Mesendoderm (in vitro differentiated cells): ENCODE data around the gene OR51G1.

Experiments
- DNase-seq: peaks from one replicate; pipeline ENCODE4 v3.0.0; 2013
- H2AK5ac ChIP-seq: 2 replicates; pipeline ENCODE4 v1.6.1; 2013; ENCODE audit warnings: low read length, inconsistent platforms
- H2BK120ac ChIP-seq: 2 replicates; pipeline ENCODE4 v1.6.1; 2013; ENCODE audit warnings: low read depth, mild to moderate bottlenecking, low read length, moderate library complexity, mixed read lengths
- H2BK15ac ChIP-seq: replicated peaks from 2 replicates; pipeline ENCODE4 v1.6.1; 2013; ENCODE audit warnings: low read depth, mild to moderate bottlenecking, moderate library complexity
- H2BK5ac ChIP-seq: 2 replicates; pipeline ENCODE4 v1.6.1; 2013; ENCODE audit warnings: low read length, inconsistent platforms
- H3K18ac ChIP-seq: 2 replicates; pipeline ENCODE4 v1.6.1; 2013; ENCODE audit warnings: mild to moderate bottlenecking, low read length, mixed read lengths
- H3K23ac ChIP-seq: one replicate; pipeline ENCODE4 v1.6.1; 2013; ENCODE audit warnings: low read length
- H3K27ac ChIP-seq: 2 replicates; pipeline ENCODE4 v1.5.1; 2013; ENCODE audit warnings: low read depth, mild to moderate bottlenecking, inconsistent platforms, low read length, moderate library complexity
- H3K27me3 ChIP-seq: 2 replicates; pipeline ENCODE4 v1.6.1; 2013; ENCODE audit warnings: low read length, control low read depth, mild to moderate bottlenecking, inconsistent platforms; ENCODE audit not compliant: insufficient read depth, poor library complexity
- H3K36me3 ChIP-seq: 2 replicates; pipeline ENCODE4 v1.6.1; 2013; ENCODE audit warnings: low read length, inconsistent platforms; ENCODE audit not compliant: control insufficient read depth, insufficient read depth
- H3K4ac ChIP-seq: one replicate; pipeline ENCODE4 v1.6.1; 2013; ENCODE audit warnings: low read depth, mild to moderate bottlenecking, low read length, moderate library complexity
- H3K4me1 ChIP-seq: 2 replicates; pipeline ENCODE4 v1.6.1; 2013; ENCODE audit warnings: low read depth, low read length, inconsistent platforms; ENCODE audit not compliant: control insufficient read depth
- H3K4me2 ChIP-seq: 2 replicates; pipeline ENCODE4 v1.6.1; 2013; ENCODE audit warnings: low read length
- H3K4me3 ChIP-seq: 2 replicates; pipeline ENCODE4 v1.5.1; 2013; ENCODE audit warnings: mild to moderate bottlenecking, low read length
- H3K56ac ChIP-seq: one replicate; pipeline ENCODE4 v1.6.1; 2013; ENCODE audit warnings: low read length
- H3K79me1 ChIP-seq: 2 replicates; pipeline ENCODE4 v1.6.1; 2013; ENCODE audit warnings: low read length, inconsistent platforms
- H3K79me2 ChIP-seq: 2 replicates; pipeline ENCODE4 v1.6.1; 2013; ENCODE audit warnings: mild to moderate bottlenecking, low read length; ENCODE audit not compliant: control insufficient read depth, insufficient read depth
- H3K9ac ChIP-seq: 2 replicates; pipeline ENCODE4 v1.6.1; 2013; ENCODE audit warnings: low read length, inconsistent platforms
- H4K5ac ChIP-seq: one replicate; pipeline ENCODE4 v1.6.1; 2013; ENCODE audit warnings: low read length
- H4K8ac ChIP-seq: one replicate; pipeline ENCODE4 v1.6.1; 2013; ENCODE audit warnings: low read depth, mild to moderate bottlenecking, control low read depth, low read length, moderate library complexity
- WGBS: extraction: QIAGEN DNeasy Blood & Tissue Kit; methylation state at CpG from one replicate; pipeline ENCODE4 v1.1.7; 2013; ENCODE audit warnings: low lambda C conversion rate, missing lambda C conversion rate; ENCODE audit not compliant: insufficient coverage; ENCODE audit errors: extremely low coverage; 5-methylcytosine and 5-hydroxymethylcytosine counted together

Gene OR51G1

GRCh38 chr11:4916581-4916980 lies 7.6 kb downstream of the OR51G1 start:
- Histone ChIP-seq H4K8ac (no peak overlapping the region), H3K4me3 (no peak overlapping the region), H3K79me1 (no peaks in the 10 kb centered on the region), H3K79me2 (no peaks in the 10 kb centered on the region), H3K4me1 (no peaks in the 10 kb centered on the region), H2BK5ac (no peak overlapping the region), H3K27ac (no peak overlapping the region), H3K4me2 (no peak overlapping the region), H2AK5ac (no peak overlapping the region), H3K9ac (no peak overlapping the region), H2BK15ac (no peak overlapping the region), H3K18ac (no peak overlapping the region), H3K56ac (no peak overlapping the region), H3K27me3 (no peaks in the 10 kb centered on the region), H3K36me3 (no peaks in the 10 kb centered on the region), H3K4ac (no peak overlapping the region), H4K5ac (no peak overlapping the region), H2BK120ac (no peak overlapping the region), H3K23ac (no peak overlapping the region)
- no peak for DNase-seq

DNA sequence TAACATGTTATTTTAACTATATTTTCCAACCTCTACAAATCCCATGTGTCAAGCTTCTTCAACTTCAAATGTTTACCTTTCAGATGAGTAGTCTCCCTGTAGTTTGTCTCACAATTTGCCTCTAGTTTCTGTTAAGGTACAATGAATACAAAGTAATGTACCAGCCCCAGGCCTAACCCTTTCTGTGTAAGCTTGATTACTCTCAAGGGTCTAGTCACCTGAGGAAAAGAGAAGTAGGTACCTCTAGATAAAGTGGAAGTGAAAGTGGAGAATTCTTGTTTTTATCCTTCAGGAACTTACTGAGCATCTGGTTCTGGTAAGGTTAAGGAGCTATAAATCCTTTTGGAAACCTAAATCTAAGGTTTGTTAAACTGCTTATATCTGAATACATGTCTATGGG lies 20.7 kb downstream of the OR51G1 start, which contains the start of gene OR51A7:
Gene OR51A7, plus strand, starts transcription at position 300 of the 400 bp plus-strand sequence. CDS start 3,587 bp downstream, outside the sequence.
- Histone ChIP-seq H3K9ac (no peak within 1 kb of the TSS), H3K4me3 (no peak within 1 kb of the TSS), H3K18ac (no peak within 1 kb of the TSS), H2AK5ac (no peak within 1 kb of the TSS), H3K79me2 (no peaks in the 10 kb centered on the region), H3K27ac (no peak within 1 kb of the TSS), H3K23ac (no peak within 1 kb of the TSS), H4K5ac (no peak within 1 kb of the TSS), H2BK15ac (no peak within 1 kb of the TSS), H2BK120ac (no peak within 1 kb of the TSS), H3K4me2 (no peak within 1 kb of the TSS), H3K56ac (no peak within 1 kb of the TSS), H4K8ac (no peak within 1 kb of the TSS), H2BK5ac (no peak within 1 kb of the TSS), H3K27me3 (no peaks in the 10 kb centered on the region), H3K4ac (no peak within 1 kb of the TSS), H3K4me1 (no peaks in the 10 kb centered on the region), H3K79me1 (no peaks in the 10 kb centered on the region), H3K36me3 (no peaks in the 10 kb centered on the region)
- DNase-seq = no peak

DNA sequence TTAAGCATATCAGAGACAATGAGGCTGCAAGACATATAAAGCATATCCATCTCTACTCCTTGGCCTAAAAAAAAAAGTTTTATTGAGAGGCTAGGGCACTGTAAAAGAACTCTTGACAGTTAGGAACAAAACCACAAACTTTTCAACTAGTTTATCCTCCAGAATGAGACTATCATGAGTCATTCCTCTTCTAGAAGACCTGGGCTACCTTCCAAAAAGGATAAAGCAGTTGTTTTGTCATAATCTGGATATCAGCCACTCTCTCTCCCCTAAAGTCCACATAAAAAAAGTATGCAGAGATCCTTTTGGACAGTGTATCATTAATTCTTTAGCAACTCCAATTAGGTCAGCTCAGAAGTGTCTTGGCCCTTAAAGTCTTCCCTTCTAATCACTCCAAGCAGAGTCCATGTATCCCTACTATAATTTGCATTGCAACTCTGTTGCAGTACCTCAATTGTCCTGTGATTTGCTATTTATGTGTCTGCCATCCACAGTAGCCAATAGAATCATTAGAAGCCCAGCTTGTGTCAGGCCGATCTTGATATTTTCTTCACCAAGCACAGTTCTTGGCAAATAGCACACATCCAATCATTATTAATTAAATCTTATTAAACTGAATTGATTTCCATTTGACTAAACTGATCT lies 32.0 kb downstream of the OR51G1 start:
- H3K36me3 ChIP-seq = no peaks in the 10 kb centered on the region
- H3K27ac ChIP-seq = no peak overlapping the region
- H3K27me3 ChIP-seq = no peaks in the 10 kb centered on the region
- H3K9ac ChIP-seq = no peak overlapping the region
- no peak overlapping the region for H4K5ac ChIP-seq
- no peak overlapping the region for H3K23ac ChIP-seq
- no peak overlapping the region for H3K4ac ChIP-seq
- H3K79me1 ChIP-seq = no peaks in the 10 kb centered on the region
- H2BK120ac ChIP-seq = no peak overlapping the region
- no CpG with 5 or more reads among the region's 1 CpG for WGBS
- no peak overlapping the region for H3K18ac ChIP-seq
- H4K8ac ChIP-seq = no peak overlapping the region
- peak; percentile 16 for DNase-seq
- no peaks in the 10 kb centered on the region for H3K4me1 ChIP-seq
- H2AK5ac ChIP-seq = no peak overlapping the region
- no peak overlapping the region for H3K4me2 ChIP-seq
- H2BK15ac ChIP-seq = no peak overlapping the region
- no peak overlapping the region for H2BK5ac ChIP-seq
- no peak overlapping the region for H3K4me3 ChIP-seq
- H3K79me2 ChIP-seq = no peaks in the 10 kb centered on the region
- H3K56ac ChIP-seq = no peak overlapping the region

- H3K4me1 ChIP-seq = no peaks in the 10 kb centered on the region
- H3K27ac ChIP-seq = no peak overlapping the region
- no peak overlapping the region for H4K8ac ChIP-seq
- no peak overlapping the region for H3K4me3 ChIP-seq
- no peaks in the 10 kb centered on the region for H3K36me3 ChIP-seq
- no peak overlapping the region for H2BK120ac ChIP-seq
- H4K5ac ChIP-seq = no peak overlapping the region
- no peak overlapping the region for H2AK5ac ChIP-seq
- H3K4me2 ChIP-seq = no peak overlapping the region
- no peak overlapping the region for H2BK5ac ChIP-seq
- H3K9ac ChIP-seq = no peak overlapping the region
- no peak overlapping the region for H3K18ac ChIP-seq
- WGBS = no CpG with 5 or more reads among the region's 2 CpGs
- H2BK15ac ChIP-seq = no peak overlapping the region
- no peak for DNase-seq
- H3K4ac ChIP-seq = no peak overlapping the region
- H3K56ac ChIP-seq = no peak overlapping the region
- H3K79me2 ChIP-seq = no peaks in the 10 kb centered on the region
- no peak overlapping the region for H3K23ac ChIP-seq
- no peaks in the 10 kb centered on the region for H3K27me3 ChIP-seq
- no peaks in the 10 kb centered on the region for H3K79me1 ChIP-seq
These were observed 33.9 kb downstream of the OR51G1 start for GRCh38 chr11:4890279-4890678.

DNA sequence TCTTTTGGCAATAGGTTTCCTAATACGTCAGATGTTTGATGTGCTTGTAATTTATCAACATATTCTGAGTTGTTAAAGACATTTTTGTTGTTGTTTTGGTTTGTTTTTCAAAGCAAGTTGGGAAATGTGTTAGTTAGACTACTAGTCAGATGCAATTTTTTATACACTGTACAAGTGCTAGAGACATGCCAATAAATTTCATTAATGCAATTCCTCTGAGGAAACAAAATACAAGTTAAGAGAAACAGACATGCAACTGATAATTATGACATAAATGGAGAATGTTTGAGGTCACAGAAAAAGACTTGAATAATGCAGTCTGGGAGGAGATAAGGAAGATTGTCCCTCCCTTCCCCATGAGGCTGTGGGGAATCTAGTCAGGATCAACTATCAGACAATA lies 36.5 kb downstream of the OR51G1 start:
- H3K4me1 ChIP-seq = no peaks in the 10 kb centered on the region
- no peak overlapping the region for H4K8ac ChIP-seq
- H3K4me2 ChIP-seq = no peak overlapping the region
- H3K36me3 ChIP-seq = no peaks in the 10 kb centered on the region
- H3K18ac ChIP-seq = no peak overlapping the region
- H4K5ac ChIP-seq = no peak overlapping the region
- H2AK5ac ChIP-seq = no peak overlapping the region
- no peak overlapping the region for H3K56ac ChIP-seq
- no peak overlapping the region for H2BK120ac ChIP-seq
- no peak overlapping the region for H3K4me3 ChIP-seq
- no peaks in the 10 kb centered on the region for H3K27me3 ChIP-seq
- H3K79me2 ChIP-seq = no peaks in the 10 kb centered on the region
- no peak overlapping the region for H3K9ac ChIP-seq
- no peak overlapping the region for H3K23ac ChIP-seq
- no peaks in the 10 kb centered on the region for H3K79me1 ChIP-seq
- H2BK5ac ChIP-seq = no peak overlapping the region
- DNase-seq = no peak
- H3K27ac ChIP-seq = no peak overlapping the region
- no CpG with 5 or more reads among the region's 1 CpG for WGBS
- H2BK15ac ChIP-seq = no peak overlapping the region
- H3K4ac ChIP-seq = no peak overlapping the region

DNA sequence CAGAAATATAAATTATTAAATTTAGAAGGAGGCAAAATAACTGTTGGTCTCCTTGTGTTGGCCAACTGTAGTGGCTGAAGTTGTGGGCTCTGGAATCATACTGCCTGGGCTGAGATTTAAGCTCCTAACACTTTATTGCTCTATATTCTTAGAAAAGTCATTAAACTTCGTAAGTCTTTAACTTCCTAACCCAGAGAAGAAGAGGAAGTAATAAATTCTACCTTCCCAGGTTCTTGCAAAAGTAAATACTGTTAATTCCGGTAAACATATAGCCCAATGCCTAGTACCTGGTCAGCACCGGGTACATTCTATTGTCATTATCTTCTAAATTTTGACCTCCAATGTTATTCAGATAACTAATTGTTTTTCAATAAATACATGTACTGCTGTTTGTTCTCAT lies 38.0 kb downstream of the OR51G1 start:
- Histone ChIP-seq H4K8ac (no peak overlapping the region), H3K9ac (no peak overlapping the region), H3K27me3 (no peaks in the 10 kb centered on the region), H2BK5ac (no peak overlapping the region), H4K5ac (no peak overlapping the region), H3K36me3 (no peaks in the 10 kb centered on the region), H3K79me1 (no peaks in the 10 kb centered on the region), H2BK120ac (no peak overlapping the region), H3K4me1 (no peaks in the 10 kb centered on the region), H3K27ac (no peak overlapping the region), H3K56ac (no peak overlapping the region), H3K4me3 (no peak overlapping the region), H3K4me2 (no peak overlapping the region), H3K23ac (no peak overlapping the region), H3K18ac (no peak overlapping the region), H2AK5ac (no peak overlapping the region), H3K4ac (no peak overlapping the region), H3K79me2 (no peaks in the 10 kb centered on the region), H2BK15ac (no peak overlapping the region)
- no peak for DNase-seq
- WGBS = no CpG with 5 or more reads among the region's 3 CpGs
